CD14-positive monocyte (primary cell): Measurements from ENCODE around the gene TMA7B. TPM values are rescaled to one million over a fixed set of nuclear protein-coding genes. Genes with fewer than 3 reads are reported as not detected.

Source experiments
- DNase-seq, 3 donors: peaks; one replicate each; pipeline ENCODE4 v3.0.0-alpha.2; 2011 to 2022
- H2AFZ ChIP-seq: 2 replicates; pipeline ENCODE4 v1.6.0; 2012; ENCODE audit warnings: mild to moderate bottlenecking, low read depth, low read length, inconsistent platforms; ENCODE audit not compliant: insufficient read depth, poor library complexity, severe bottlenecking
- H3K27ac ChIP-seq, 2 donors: 1 replicate in 1 of 2; 2 replicates in 1 of 2; pipeline ENCODE4 v1.5.1; 2012 to 2013; ENCODE audit warnings: low read length in 2 of 2, control low read depth in 1 of 2, inconsistent platforms in 1 of 2, low read depth in 1 of 2, mild to moderate bottlenecking in 1 of 2
- H3K27me3 ChIP-seq, 2 donors: one replicate each; pipeline versions ENCODE4 v1.6.0 to v1.6.1; 2011 to 2013; ENCODE audit warnings: low read length in 2 of 2; ENCODE audit not compliant: control insufficient read depth in 2 of 2, insufficient read depth in 2 of 2
- H3K36me3 ChIP-seq, 2 donors: replicated peaks in 1 of 2; 1 replicate in 1 of 2; 2 replicates in 1 of 2; pipeline versions ENCODE4 v1.5.1 to v1.6.1; 2012 to 2013; ENCODE audit warnings: low read length in 2 of 2, control low read depth in 1 of 2, inconsistent platforms in 1 of 2, mild to moderate bottlenecking in 1 of 2; ENCODE audit not compliant: insufficient read depth in 2 of 2, control insufficient read depth in 1 of 2
- H3K4me1 ChIP-seq, 2 donors: 1 replicate in 1 of 2; 2 replicates in 1 of 2; pipeline versions ENCODE4 v1.5.1 to v1.6.1; 2012 to 2013; ENCODE audit warnings: low read length in 2 of 2, control low read depth in 1 of 2, inconsistent platforms in 1 of 2, mild to moderate bottlenecking in 1 of 2, moderate library complexity in 1 of 2; ENCODE audit not compliant: insufficient read depth in 2 of 2, control insufficient read depth in 1 of 2
- H3K4me2 ChIP-seq: replicated peaks from 2 replicates; pipeline ENCODE3; 2012; ENCODE audit warnings: low read length, moderate library complexity, mild to moderate bottlenecking; ENCODE audit not compliant: poor library complexity, severe bottlenecking; ENCODE audit errors: extremely low read depth
- H3K4me3 ChIP-seq, 3 experiments: fragments of 200-600 bp in 1 of 3; sonication (generic) in 1 of 3; replicated peaks in 1 of 3; 1 replicate in 2 of 3; 2 replicates in 1 of 3; pipeline ENCODE4 v1.5.1; 2011 to 2013; ENCODE audit warnings: low read length in 3 of 3, mild to moderate bottlenecking in 3 of 3, control low read depth in 2 of 3, low read depth in 2 of 3, inconsistent platforms in 1 of 3, moderate library complexity in 1 of 3
- H3K79me2 ChIP-seq: 2 replicates; pipeline ENCODE4 v1.6.0; 2012; ENCODE audit warnings: mild to moderate bottlenecking, control low read depth, inconsistent platforms, low read length, moderate library complexity; ENCODE audit not compliant: insufficient read depth
- H3K9ac ChIP-seq: 2 replicates; pipeline ENCODE4 v1.6.0; 2017; ENCODE audit warnings: low read length, mild to moderate bottlenecking; ENCODE audit not compliant: insufficient read depth, poor library complexity, severe bottlenecking
- H3K9me3 ChIP-seq, 2 donors: replicated peaks in 1 of 2; 1 replicate in 1 of 2; 2 replicates in 1 of 2; pipeline versions ENCODE4 v1.5.1 to v1.6.1; 2012 to 2013; ENCODE audit warnings: low read length in 2 of 2, control low read depth in 1 of 2; ENCODE audit not compliant: control insufficient read depth in 1 of 2, insufficient read depth in 1 of 2
- H4K20me1 ChIP-seq: 2 replicates; pipeline ENCODE4 v1.6.0; 2012; ENCODE audit warnings: mild to moderate bottlenecking, low read length, control low read depth, moderate library complexity; ENCODE audit not compliant: insufficient read depth
- H3K27ac Mint-ChIP-seq, 7 donors: one replicate each; pipeline ENCODE4 v1.8.0; 2020; ENCODE audit warnings: mild to moderate bottlenecking in 7 of 7, mixed read lengths in 7 of 7, moderate library complexity in 6 of 7, inconsistent platforms in 2 of 7
- H3K27me3 Mint-ChIP-seq, 3 donors: one replicate each; pipeline ENCODE4 v1.8.0; 2021 to 2022; ENCODE audit warnings: low read depth in 3 of 3, mild to moderate bottlenecking in 3 of 3, mixed read lengths in 3 of 3, moderate library complexity in 3 of 3, inconsistent platforms in 1 of 3
- H3K36me3 Mint-ChIP-seq, 2 donors: one replicate each; pipeline ENCODE4 v1.8.0; 2020; ENCODE audit warnings: mixed read lengths in 2 of 2, inconsistent platforms in 1 of 2, mild to moderate bottlenecking in 1 of 2
- H3K4me1 Mint-ChIP-seq: one replicate; pipeline ENCODE4 v1.8.0; 2020; ENCODE audit warnings: mild to moderate bottlenecking, mixed read lengths
- H3K4me3 Mint-ChIP-seq, 2 donors: one replicate each; pipeline ENCODE4 v1.8.0; 2020; ENCODE audit warnings: mild to moderate bottlenecking in 2 of 2, mixed read lengths in 2 of 2, moderate library complexity in 1 of 2
- H3K9me3 Mint-ChIP-seq, 7 donors: one replicate each; pipeline ENCODE4 v1.8.0; 2020 to 2022; ENCODE audit warnings: mixed read lengths in 7 of 7, mild to moderate bottlenecking in 6 of 7, moderate library complexity in 6 of 7, inconsistent platforms in 2 of 7
- CTCF ChIP-seq: fragments of 200-600 bp; IDR thresholded peaks from one replicate; pipeline ENCODE4 v1.8.0; 2022; ENCODE audit warnings: antibody characterized with exemption, mild to moderate bottlenecking
- WGBS: methylation state at CpG from one replicate; pipeline ENCODE4 v1.1.5; 2013; ENCODE audit warnings: missing lambda C conversion rate; ENCODE audit not compliant: insufficient coverage; 5-methylcytosine and 5-hydroxymethylcytosine counted together
- intact Hi-C, 2 donors: fragments of 100-400 bp; cut with micrococcal nuclease; formaldehyde crosslinking; loops; one replicate each; pipeline versions ENCODE4 v1.15.0 to v1.15.1; 2023
- polyA plus RNA-seq, 3 donors: library from polyadenylated mRNA; depleted of rRNA in 1 of 3; unstranded in 2 of 3; stranded (reverse) in 1 of 3; fragments of 300-500 nt in 2 of 3; fragments of >200 nt in 1 of 3; fragmentation: Illumina TruSeq in 2 of 3; gene quantifications; 1 replicate in 2 of 3; 2 replicates in 1 of 3; pipeline ENCODE4 v1.2.3, GENCODE V29; 2012 to 2021

TMA7B gene
- polyA plus RNA-seq, 3 donors: 0.13 TPM; not detected in 2

GRCh38 chr22:40009951-40010671 is 49.9 kb downstream of the TMA7B start:
- H3K4me1 ChIP-seq: peaks cover 25 to 38% of the 10 kb centered on the region in 2 donors
- Mint-ChIP-seq H3K4me1 (peaks cover 39% of the 10 kb centered on the region), H3K4me3 (peak overlapping the region; percentile 43 to 66), H3K36me3 (peaks cover 9 to 10% of the 10 kb centered on the region in 2 donors), H3K27me3 (peaks cover 14 to 37% (median 24%) of the 10 kb centered on the region in 3 donors), H3K27ac (peak overlapping the region in 1 of 7 donors; percentile 85), H3K9me3 (peaks cover 0 to 2% (median 0%) of the 10 kb centered on the region in 7 donors)
- no peak overlapping the region for H2AFZ ChIP-seq
- H3K36me3 ChIP-seq: no peaks in the 10 kb centered on the region
- intact Hi-C loops: no loop called here
- no peaks in the 10 kb centered on the region for H3K79me2 ChIP-seq
- TF ChIP-seq CTCF: no peak
- no peak for DNase-seq
- H4K20me1 ChIP-seq: no peaks in the 10 kb centered on the region
- no peak overlapping the region for H3K27ac ChIP-seq
- no peak overlapping the region for H3K9ac ChIP-seq
- H3K27me3 ChIP-seq: peaks cover 0 to 16% of the 10 kb centered on the region in 2 donors
- no peaks in the 10 kb centered on the region for H3K9me3 ChIP-seq
- H3K4me3 ChIP-seq: no peak overlapping the region
- WGBS: 66% methylated on average over 11 of the region's 24 CpGs
- no peak overlapping the region for H3K4me2 ChIP-seq

- H3K4me1 ChIP-seq: peaks cover 25 to 38% of the 10 kb centered on the region in 2 donors
- H4K20me1 ChIP-seq: no peaks in the 10 kb centered on the region
- no peak overlapping the region for H3K27ac ChIP-seq
- Mint-ChIP-seq H3K4me3 (no peak overlapping the region), H3K36me3 (peaks cover 9 to 10% of the 10 kb centered on the region in 2 donors), H3K9me3 (peaks cover 0 to 2% (median 0%) of the 10 kb centered on the region in 7 donors), H3K4me1 (peaks cover 39% of the 10 kb centered on the region), H3K27me3 (peaks cover 14 to 34% (median 26%) of the 10 kb centered on the region in 3 donors), H3K27ac (no peak overlapping the region)
- peaks cover 0 to 16% of the 10 kb centered on the region in 2 donors for H3K27me3 ChIP-seq
- no peak overlapping the region for H3K4me2 ChIP-seq
- TF ChIP-seq CTCF: no peak
- no peak overlapping the region for H3K9ac ChIP-seq
- intact Hi-C loops: no loop called here
- no peaks in the 10 kb centered on the region for H3K79me2 ChIP-seq
- no peaks in the 10 kb centered on the region for H3K9me3 ChIP-seq
- no peaks in the 10 kb centered on the region for H3K36me3 ChIP-seq
- DNase-seq: no peak
- 84% methylated on average over 2 of the region's 6 CpGs for WGBS
- no peak overlapping the region for H2AFZ ChIP-seq
- H3K4me3 ChIP-seq: no peak overlapping the region
Observed at GRCh38 chr22:40010746-40011145, 50.5 kb downstream of the TMA7B start.

Other genes starting within 250 kb of the TMA7B start
- gene ENTHD1, start 66.6 kb upstream of the TMA7B start, polyA plus RNA-seq: not detected
- 1 to 10 TPM in 1 of 3 donors, under 1 TPM in 2; 0.05 to 4.2 (median 0.97) TPM for gene GRAP2, start 59.3 kb upstream of the TMA7B start, polyA plus RNA-seq
- gene FAM83F, start 34.6 kb downstream of the TMA7B start, polyA plus RNA-seq: under 1 TPM in 1 of 3 donors, not detected in 2; 0.01 TPM
- gene TNRC6B, start 217.5 kb downstream of the TMA7B start, polyA plus RNA-seq: 10 to 100 TPM in 2 of 3 donors, 1 to 10 TPM in 1; 7.2 to 16.5 (median 11.8) TPM